ENCODE results near the gene CFL2.

CFL2 gene

GRCh38 chr14:34693228-34693939 is 21.0 kb downstream of the CFL2 start:
- no peak overlapping the region for H3K27ac Mint-ChIP-seq
- H3K4me3 Mint-ChIP-seq: no peak overlapping the region
- no peaks in the 10 kb centered on the region for H3K27me3 Mint-ChIP-seq
- peaks cover 10% of the 10 kb centered on the region for H3K4me1 Mint-ChIP-seq (ENCODE audit: low read depth)
- no peaks in the 10 kb centered on the region for H3K36me3 Mint-ChIP-seq
- no peaks in the 10 kb centered on the region for H3K9me3 Mint-ChIP-seq (ENCODE audit: low read depth)

GRCh38 chr14:34692898-34693227 is 21.5 kb downstream of the CFL2 start:
- Mint-ChIP-seq H3K27me3 (no peaks in the 10 kb centered on the region), H3K27ac (no peak overlapping the region), H3K36me3 (no peaks in the 10 kb centered on the region), H3K9me3 (ENCODE audit: low read depth) (no peaks in the 10 kb centered on the region), H3K4me1 (ENCODE audit: low read depth) (peaks cover 10% of the 10 kb centered on the region), H3K4me3 (no peak overlapping the region)

- Mint-ChIP-seq H3K27ac (no peak overlapping the region), H3K4me1 (ENCODE audit: low read depth) (peaks cover 10% of the 10 kb centered on the region), H3K9me3 (ENCODE audit: low read depth) (no peaks in the 10 kb centered on the region), H3K27me3 (no peaks in the 10 kb centered on the region), H3K36me3 (no peaks in the 10 kb centered on the region), H3K4me3 (no peak overlapping the region)
These were observed 22.0 kb downstream of the CFL2 start for GRCh38 chr14:34692348-34692747.

DNA sequence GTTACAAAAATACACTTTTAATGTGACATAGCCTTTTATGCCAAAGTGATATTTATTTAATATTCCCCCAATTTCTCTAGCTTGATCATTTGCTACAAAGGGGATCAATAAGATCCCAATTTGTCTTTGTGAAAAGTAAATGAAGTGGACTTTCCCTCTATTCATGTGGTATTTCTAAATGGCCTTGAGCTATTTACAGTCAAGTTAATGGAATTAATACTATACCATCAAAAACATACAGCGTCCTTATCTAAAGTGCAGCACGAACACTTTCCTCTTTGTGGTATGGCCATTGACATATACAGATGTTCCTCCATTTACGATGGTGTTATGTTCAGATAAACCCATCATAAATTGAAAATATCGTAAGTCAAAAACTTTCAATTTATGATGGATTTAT is 23.2 kb downstream of the CFL2 start:
- H3K4me1 Mint-ChIP-seq (ENCODE audit: low read depth): peaks cover 10% of the 10 kb centered on the region
- H3K36me3 Mint-ChIP-seq: no peaks in the 10 kb centered on the region
- H3K27me3 Mint-ChIP-seq: no peaks in the 10 kb centered on the region
- no peaks in the 10 kb centered on the region for H3K9me3 Mint-ChIP-seq (ENCODE audit: low read depth)
- no peak overlapping the region for H3K4me3 Mint-ChIP-seq
- H3K27ac Mint-ChIP-seq: no peak overlapping the region

- H3K27me3 Mint-ChIP-seq: no peaks in the 10 kb centered on the region
- no peaks in the 10 kb centered on the region for H3K36me3 Mint-ChIP-seq
- H3K4me1 Mint-ChIP-seq (ENCODE audit: low read depth): peaks cover 10% of the 10 kb centered on the region
- no peak overlapping the region for H3K4me3 Mint-ChIP-seq
- H3K27ac Mint-ChIP-seq: no peak overlapping the region
- no peaks in the 10 kb centered on the region for H3K9me3 Mint-ChIP-seq (ENCODE audit: low read depth)
These were observed 25.8 kb downstream of the CFL2 start for GRCh38 chr14:34688470-34689206.

- Mint-ChIP-seq H3K27me3 (no peaks in the 10 kb centered on the region), H3K36me3 (no peaks in the 10 kb centered on the region), H3K4me1 (ENCODE audit: low read depth) (peaks cover 10% of the 10 kb centered on the region), H3K9me3 (ENCODE audit: low read depth) (no peaks in the 10 kb centered on the region), H3K27ac (no peak overlapping the region), H3K4me3 (no peak overlapping the region)
These were observed 28.5 kb downstream of the CFL2 start for GRCh38 chr14:34685819-34686428.

- Mint-ChIP-seq H3K27me3 (no peaks in the 10 kb centered on the region), H3K4me3 (no peak overlapping the region), H3K4me1 (ENCODE audit: low read depth) (peaks cover 10% of the 10 kb centered on the region), H3K36me3 (no peaks in the 10 kb centered on the region), H3K9me3 (ENCODE audit: low read depth) (no peaks in the 10 kb centered on the region), H3K27ac (no peak overlapping the region)
These were observed 29.8 kb downstream of the CFL2 start for GRCh38 chr14:34684578-34684977.

- H3K36me3 Mint-ChIP-seq: no peaks in the 10 kb centered on the region
- H3K9me3 Mint-ChIP-seq (ENCODE audit: low read depth): no peaks in the 10 kb centered on the region
- H3K4me1 Mint-ChIP-seq (ENCODE audit: low read depth): peaks cover 10% of the 10 kb centered on the region
- no peak overlapping the region for H3K4me3 Mint-ChIP-seq
- H3K27me3 Mint-ChIP-seq: no peaks in the 10 kb centered on the region
- H3K27ac Mint-ChIP-seq: no peak overlapping the region
These were observed 31.5 kb downstream of the CFL2 start for GRCh38 chr14:34682787-34683321.

- Mint-ChIP-seq H3K27ac (no peak overlapping the region), H3K4me3 (no peak overlapping the region), H3K36me3 (no peaks in the 10 kb centered on the region), H3K9me3 (ENCODE audit: low read depth) (no peaks in the 10 kb centered on the region), H3K4me1 (ENCODE audit: low read depth) (peaks cover 10% of the 10 kb centered on the region), H3K27me3 (no peaks in the 10 kb centered on the region)
These were observed 33.5 kb downstream of the CFL2 start for GRCh38 chr14:34680806-34681479.

- no peaks in the 10 kb centered on the region for H3K36me3 Mint-ChIP-seq
- peaks cover 10% of the 10 kb centered on the region for H3K4me1 Mint-ChIP-seq (ENCODE audit: low read depth)
- H3K27ac Mint-ChIP-seq: no peak overlapping the region
- H3K9me3 Mint-ChIP-seq (ENCODE audit: low read depth): no peaks in the 10 kb centered on the region
- H3K4me3 Mint-ChIP-seq: no peak overlapping the region
- H3K27me3 Mint-ChIP-seq: no peaks in the 10 kb centered on the region
These were observed 35.7 kb downstream of the CFL2 start for GRCh38 chr14:34678735-34679134.

DNA sequence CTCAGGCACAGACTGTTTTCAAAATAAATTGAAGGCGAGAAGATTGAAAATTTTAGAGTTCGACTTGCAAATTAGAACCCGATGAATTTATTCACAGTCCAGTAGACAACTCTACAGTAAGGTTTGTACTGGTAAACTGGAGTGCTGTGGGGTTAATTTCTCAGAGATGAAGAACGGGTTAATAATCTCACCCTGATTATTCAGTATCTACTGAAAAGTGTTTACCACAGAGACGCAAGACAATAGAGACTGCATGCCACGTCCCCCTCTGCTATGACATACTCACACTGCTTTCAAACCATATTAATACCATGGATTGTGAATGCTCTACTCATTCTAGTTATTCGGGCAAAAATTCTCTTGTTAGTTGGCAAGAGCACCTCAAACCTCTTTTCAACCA is 36.1 kb downstream of the CFL2 start:
- H3K9me3 Mint-ChIP-seq (ENCODE audit: low read depth): no peaks in the 10 kb centered on the region
- no peak overlapping the region for H3K4me3 Mint-ChIP-seq
- H3K27me3 Mint-ChIP-seq: no peaks in the 10 kb centered on the region
- H3K4me1 Mint-ChIP-seq (ENCODE audit: low read depth): peaks cover 8% of the 10 kb centered on the region
- H3K27ac Mint-ChIP-seq: no peak overlapping the region
- H3K36me3 Mint-ChIP-seq: no peaks in the 10 kb centered on the region

GRCh38 chr14:34676516-34677211 is 37.7 kb downstream of the CFL2 start:
- Mint-ChIP-seq H3K27me3 (no peaks in the 10 kb centered on the region), H3K27ac (no peak overlapping the region), H3K9me3 (ENCODE audit: low read depth) (no peaks in the 10 kb centered on the region), H3K4me1 (ENCODE audit: low read depth) (no peaks in the 10 kb centered on the region), H3K4me3 (no peak overlapping the region), H3K36me3 (no peaks in the 10 kb centered on the region)

DNA sequence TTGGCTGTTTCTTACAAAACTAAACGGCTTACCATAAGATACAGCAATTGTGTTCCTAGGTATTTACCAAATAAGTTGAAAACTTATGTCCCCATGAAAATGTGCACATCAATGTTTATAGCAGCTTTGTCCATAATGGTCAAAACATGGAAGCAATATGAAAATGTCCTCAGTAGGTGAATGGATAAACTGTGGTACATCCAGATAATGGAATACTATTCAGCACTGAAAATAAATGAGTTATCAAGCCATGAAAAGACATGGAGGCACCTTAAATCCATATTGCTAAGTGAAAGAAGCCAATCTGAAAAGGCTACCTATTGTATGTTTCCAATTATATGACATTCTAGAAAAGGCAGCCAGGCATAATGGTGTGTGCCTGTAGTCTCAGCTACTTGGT is 40.7 kb downstream of the CFL2 start:
- Mint-ChIP-seq H3K27me3 (no peaks in the 10 kb centered on the region), H3K27ac (no peak overlapping the region), H3K36me3 (no peaks in the 10 kb centered on the region), H3K4me1 (ENCODE audit: low read depth) (no peaks in the 10 kb centered on the region), H3K9me3 (ENCODE audit: low read depth) (no peaks in the 10 kb centered on the region), H3K4me3 (no peak overlapping the region)

DNA sequence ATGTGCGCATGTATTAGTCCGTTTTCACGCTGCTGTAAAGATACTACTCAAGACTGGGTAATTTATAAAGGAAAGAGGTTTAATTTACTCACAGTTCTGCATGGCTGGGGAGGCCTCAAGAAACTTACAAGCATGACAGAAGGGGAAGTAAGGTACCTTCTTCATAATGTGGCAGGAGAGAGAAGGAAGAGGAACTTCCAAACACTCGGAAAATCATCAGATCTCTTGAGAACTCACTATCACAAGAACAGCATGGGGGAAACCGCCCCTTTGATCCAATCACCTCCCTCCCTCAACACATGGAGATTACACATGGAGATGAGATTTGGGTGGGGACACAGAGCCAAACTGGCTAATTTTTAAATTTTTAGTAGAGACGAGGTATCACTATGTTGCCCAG is 42.7 kb downstream of the CFL2 start:
- H3K27me3 Mint-ChIP-seq: no peaks in the 10 kb centered on the region
- H3K27ac Mint-ChIP-seq: no peak overlapping the region
- H3K9me3 Mint-ChIP-seq (ENCODE audit: low read depth): no peaks in the 10 kb centered on the region
- H3K36me3 Mint-ChIP-seq: no peaks in the 10 kb centered on the region
- no peak overlapping the region for H3K4me3 Mint-ChIP-seq
- H3K4me1 Mint-ChIP-seq (ENCODE audit: low read depth): no peaks in the 10 kb centered on the region

Measured in activated naive CD8-positive, alpha-beta T cell (primary cell).